K562 (cell line): Measurements from ENCODE around the gene GOLPH3. TPM values are rescaled to one million over a fixed set of nuclear protein-coding genes. Genes with fewer than 3 reads are reported as not detected.

ENCODE experiments used
- ATAC-seq: fragments of 200-7000 bp; cut with Tn5 transposase; 3 replicates; pipeline ENCODE4 v1.9.1; 2020; ENCODE audit warnings: moderate library complexity
- BruUV-seq: library from RNA; stranded (reverse); fragments of 400-500 nt; replicated peaks from 2 replicates; lab custom pipeline; 2021; lab: Mats Ljungman, UMichigan
- CTCF ChIA-PET: fragments of 300-600 bp; formaldehyde crosslinking; extraction: SDS; loops from one replicate; lab custom pipeline; 2021; ENCODE audit warnings: low intra/inter-chr PET ratio; lab: Yijun Ruan, JAX
- POLR2A ChIA-PET: fragments of 300-600, 350-650 bp; sonication (Branson Sonifier 250); formaldehyde crosslinking; extraction: SDS; loops from one replicate; lab custom pipeline; 2021; ENCODE audit warnings: antibody characterized with exemption, inconsistent platforms; lab: Yijun Ruan, JAX
- DNase-seq, 4 experiments: peaks; one replicate each; pipeline versions ENCODE4 v3.0.0 to v3.0.0-alpha.2; 2011 to 2018; ENCODE audit warnings: low spot score in 3 of 4, mixed read lengths in 3 of 4; ENCODE audit errors: extremely low read depth in 1 of 4
- FAIRE-seq: peaks from 2 replicates; lab custom pipeline; 2011; peaks lifted over from hg19 to GRCh38; lab: Jason Lieb, UNC
- H2AFZ ChIP-seq: 2 replicates; pipeline ENCODE4 v1.6.0; 2011; ENCODE audit warnings: low read depth, low read length, control low read depth, inconsistent platforms
- H3K27ac ChIP-seq: fragments of 200-600 bp; 3 replicates; pipeline ENCODE4 v1.8.0; 2011; ENCODE audit warnings: low read depth, mild to moderate bottlenecking, control low read depth, inconsistent platforms, low read length, moderate library complexity, mixed read lengths; ENCODE audit errors: extremely low read depth
- H3K27me3 ChIP-seq, 2 experiments: fragments of 300-600 bp in 1 of 2; 2 replicates in 1 of 2; 3 replicates in 1 of 2; pipeline versions ENCODE4 v1.6.0 to v1.8.0; 2011; ENCODE audit warnings: inconsistent platforms in 2 of 2, low read length in 2 of 2, mild to moderate bottlenecking in 1 of 2, mixed read lengths in 1 of 2, moderate library complexity in 1 of 2; ENCODE audit not compliant: control insufficient read depth in 2 of 2, insufficient read depth in 2 of 2
- H3K36me3 ChIP-seq: fragments of 300-600 bp; 3 replicates; pipeline ENCODE4 v1.8.0; 2011; ENCODE audit warnings: mild to moderate bottlenecking, low read length, inconsistent platforms; ENCODE audit not compliant: control insufficient read depth, insufficient read depth
- H3K4me1 ChIP-seq, 2 experiments: fragments of 200-600 bp in 1 of 2; replicated peaks in 1 of 2; 2 replicates in 1 of 2; 3 replicates in 1 of 2; pipeline versions ENCODE4 v1.5.1 to v1.8.0; 2011; ENCODE audit warnings: inconsistent platforms in 2 of 2, low read length in 2 of 2, mild to moderate bottlenecking in 1 of 2, mixed read lengths in 1 of 2, moderate library complexity in 1 of 2; ENCODE audit not compliant: control insufficient read depth in 2 of 2, insufficient read depth in 2 of 2
- H3K4me2 ChIP-seq: 2 replicates; pipeline ENCODE4 v1.6.1; 2011; ENCODE audit warnings: low read length, control low read depth, inconsistent platforms, mixed read lengths; ENCODE audit not compliant: insufficient read depth
- H3K4me3 ChIP-seq: fragments of 200-600 bp; sonication (generic), shearing (Covaris generic); 2 replicates; pipeline ENCODE4 v1.5.1; 2016; ENCODE audit warnings: control low read depth, inconsistent platforms
- H3K79me2 ChIP-seq: fragments of 200-600 bp; 3 replicates; pipeline ENCODE4 v1.8.0; 2011; ENCODE audit warnings: low read length, inconsistent platforms; ENCODE audit not compliant: control insufficient read depth, insufficient read depth
- H3K9ac ChIP-seq, 2 experiments: 2 replicates each; pipeline versions ENCODE4 v1.6.0 to v1.6.1; 2011; ENCODE audit warnings: low read depth in 2 of 2, low read length in 2 of 2, control low read depth in 1 of 2, inconsistent platforms in 1 of 2, mild to moderate bottlenecking in 1 of 2, mixed read lengths in 1 of 2; ENCODE audit not compliant: insufficient read depth in 1 of 2
- H3K9me1 ChIP-seq: one replicate; pipeline ENCODE4 v1.6.0; 2011; ENCODE audit warnings: inconsistent platforms, mild to moderate bottlenecking, low read length, moderate library complexity; ENCODE audit not compliant: control insufficient read depth, insufficient read depth
- H3K9me3 ChIP-seq: replicated peaks from 2 replicates; pipeline ENCODE4 v1.5.1; 2011; ENCODE audit warnings: low read depth, low read length, inconsistent platforms; ENCODE audit not compliant: control insufficient read depth, insufficient read depth
- H4K20me1 ChIP-seq: replicated peaks from 2 replicates; pipeline ENCODE4 v1.6.1; 2011; ENCODE audit warnings: low read length, inconsistent platforms, mixed read lengths; ENCODE audit not compliant: control insufficient read depth, insufficient read depth
- CHCHD3 ChIP-seq: fragments of 250-450 bp; sonication (Bioruptor Pico); IDR thresholded peaks from 2 replicates; pipeline ENCODE4 v2.1.2; 2022; ENCODE audit warnings: mild to moderate bottlenecking
- GATAD2B ChIP-seq: fragments of 450-650 bp; IDR thresholded peaks from 2 replicates; pipeline ENCODE4 v1.6.1; 2017; ENCODE audit warnings: mild to moderate bottlenecking, borderline replicate concordance
- KHSRP ChIP-seq: fragments of 450-650 bp; IDR thresholded peaks from 2 replicates; pipeline ENCODE4 v1.6.1; 2017
- MTA1 ChIP-seq: fragments of 450-650 bp; IDR thresholded peaks from 2 replicates; pipeline ENCODE4 v1.6.1; 2017; ENCODE audit warnings: borderline replicate concordance
- POLR2A ChIP-seq: fragments of 450-650 bp; conservative IDR thresholded peaks from 2 replicates; pipeline ENCODE4 v1.6.1; 2016
- TBP ChIP-seq: optimal IDR thresholded peaks from 2 replicates; pipeline ENCODE3; 2011; ENCODE audit warnings: low read depth, low read length, improper control_type of control experiment
- ZKSCAN3 ChIP-seq: fragments of 250-450 bp; sonication (Bioruptor Pico); IDR thresholded peaks from 2 replicates; pipeline ENCODE4 v1.4.0; 2020
- WGBS: fragments of 100-300 bp; shearing (Covaris generic); methylation state at CpG from one replicate; pipeline ENCODE4 v1.1.6; 2016; ENCODE audit warnings: low coverage, mixed read lengths; ENCODE audit not compliant: insufficient coverage; ENCODE audit errors: missing lambda C conversion rate; 5-methylcytosine and 5-hydroxymethylcytosine counted together
- in situ Hi-C: fragments of 300-500 bp; cut with MboI; formaldehyde crosslinking; loops from 4 replicates; pipeline ENCODE4 v1.15.0; 2018; ENCODE audit warnings: inconsistent platforms, mixed read lengths
- intact Hi-C: fragments of 100-400 bp; cut with micrococcal nuclease; formaldehyde crosslinking; loops from 2 replicates; pipeline ENCODE4 v1.14.2; 2022
- polyA plus RNA-seq, 8 experiments: library from polyadenylated mRNA; depleted of rRNA in 4 of 8; stranded (reverse) in 5 of 8; unstranded in 3 of 8; fragments of >200 nt; fragmentation: Nextera tagmentation in 2 of 8; fragmentation: Illumina TruSeq in 1 of 8; extraction: Ambion mirVana in 2 of 8; extraction: Trizol in 1 of 8; gene quantifications; 2 replicates each; pipeline versions ENCODE4 v1.2.1 to v1.2.3, GENCODE V29; 2011 to 2014; ENCODE audit warnings: inconsistent platforms in 1 of 8, missing spikeins in 1 of 8
- total RNA-seq, 7 experiments: library from RNA; depleted of rRNA in 6 of 7; stranded (reverse); fragments of >200 nt in 6 of 7; fragmentation: Illumina TruSeq in 2 of 7; extraction: Trizol in 2 of 7; gene quantifications; 2 replicates each; pipeline versions ENCODE4 v1.2.1 to v1.2.3, GENCODE V29; 2011 to 2021; ENCODE audit warnings: low replicate concordance in 1 of 7

GOLPH3 gene
- total and polyA plus RNA-seq, 9 of the 15 experiments (the other 6 are each of a cell fraction or from before 2014, with no cell fraction given), result 18.8 to 94.6 (median 55.1) TPM

DNA sequence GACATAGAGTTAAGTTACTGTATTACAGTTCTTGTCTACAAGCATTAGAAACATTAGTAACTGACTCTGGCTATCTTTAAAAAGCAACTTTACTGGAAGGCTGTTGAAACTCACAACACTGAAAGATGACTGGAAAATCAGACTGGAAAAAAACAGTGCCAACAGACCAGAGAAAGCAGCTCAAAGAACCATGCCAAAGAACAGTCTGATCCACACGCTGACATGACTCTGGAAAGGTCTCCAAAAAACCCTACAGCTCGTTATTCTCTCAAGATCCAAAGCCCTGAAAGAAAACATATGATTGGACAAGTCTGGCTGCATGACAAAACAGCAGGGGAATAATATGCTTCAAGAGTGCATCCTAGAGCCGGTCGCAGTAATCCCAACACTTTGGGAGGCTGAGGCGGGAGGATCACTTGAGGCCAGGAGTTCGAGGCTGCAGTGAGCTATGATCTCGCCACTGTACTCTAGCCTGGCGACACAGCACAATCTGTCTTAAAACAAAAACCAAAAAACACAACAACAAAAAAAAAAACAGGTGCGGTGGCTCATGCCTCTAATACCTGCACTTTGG lies 5.6 kb downstream of the GOLPH3 start:
- ATAC-seq (no peak), DNase-seq (no peak), FAIRE-seq (no peak)
- H3K27me3 ChIP-seq, result no peaks in the 10 kb centered on the region
- 94% methylated on average over 9 of the region's 9 CpGs for WGBS
- H3K4me3 ChIP-seq, result no peak overlapping the region
- H3K9me3 ChIP-seq, result no peaks in the 10 kb centered on the region; the same call in 1 of the 2 replicates
- H3K9me1 ChIP-seq, result no peaks in the 10 kb centered on the region
- 0 out of 2 replicates have a peak, but pooled peaks cover 7% of the 10 kb centered on the region for H4K20me1 ChIP-seq
- intact Hi-C loops (no loop called here), in situ Hi-C loops (no loop called here)
- POLR2A ChIA-PET, result interaction anchor here (0.6 to 7.6 kb wide), 5 partner anchors 9 to 742 kb away, joined by 3 to 51 read pairs (median 3); no protein-coding TSS in a partner anchor
- no peak overlapping the region for H3K27ac ChIP-seq
- H3K36me3 ChIP-seq, result peaks cover 81% of the 10 kb centered on the region
- H3K79me2 ChIP-seq, result peaks cover 100% of the 10 kb centered on the region
- H3K4me2 ChIP-seq, result no peak overlapping the region
- CTCF ChIA-PET, result no interaction called here
- peaks cover 0 to 13% of the 10 kb centered on the region in 2 experiments; a peak in 4 of 5 replicates for H3K4me1 ChIP-seq
- BruUV-seq, result no TSS peak
- TF ChIP-seq CHCHD3 (CRISPR knock-in tag), result no peak
- no peak for TF ChIP-seq KHSRP
- TF ChIP-seq GATAD2B, result no peak
- TF ChIP-seq POLR2A, result peak; percentile 1; the same call in 1 of the 2 replicates
- TF ChIP-seq ZKSCAN3 (CRISPR knock-in tag), result no peak
- TF ChIP-seq MTA1, result no peak
- TF ChIP-seq TBP, result no peak
- H3K9ac ChIP-seq, result no peak overlapping the region
- no peak overlapping the region for H2AFZ ChIP-seq
